Fibroblast of lung (primary cell): ENCODE results near the gene SPDYE5.

ENCODE experiments used
- CTCF ChIP-seq, 2 donors: IDR thresholded peaks in 1 of 2; conservative IDR thresholded peaks in 1 of 2; 1 replicate in 1 of 2; 2 replicates in 1 of 2; pipeline ENCODE4 v1.5.1; 2011 to 2012; ENCODE audit warnings: low read length in 2 of 2, control low read depth in 1 of 2, inconsistent platforms in 1 of 2, low read depth in 1 of 2, mild to moderate bottlenecking in 1 of 2
- EZH2 ChIP-seq: IDR thresholded peaks from 2 replicates; pipeline ENCODE4 v1.5.1; 2012; ENCODE audit warnings: low read length, control low read depth, mild to moderate bottlenecking; ENCODE audit errors: missing control alignments

- no peak for TF ChIP-seq CTCF (conservative IDR thresholded peaks at IDR 0.05 in 1 of 2, IDR thresholded peaks at IDR 0.05 in 1 of 2; ENCODE audit: low read depth in 1 of 2, low read length in 2 of 2)
- TF ChIP-seq EZH2: no peak
These were observed 41.8 kb downstream of the SPDYE5 start for GRCh38 chr7:75533926-75534325.
